Lower leg skin (tissue), 3 donors: ENCODE data around the gene ARHGEF11.

Experiments used
- CTCF ChIP-seq, 3 donors: fragments of 450-650 bp; IDR thresholded peaks; one replicate each; pipeline ENCODE4 v1.5.1; 2016; ENCODE audit warnings: antibody characterized with exemption in 3 of 3, mild to moderate bottlenecking in 3 of 3, moderate library complexity in 2 of 3
- POLR2A ChIP-seq, 2 donors: fragments of 450-650 bp; IDR thresholded peaks; one replicate each; pipeline ENCODE4 v1.6.1; 2016 to 2017; ENCODE audit warnings: antibody characterized with exemption in 2 of 2, mild to moderate bottlenecking in 1 of 2, moderate library complexity in 1 of 2

GRCh38 chr1:156906206-156906906 lies 139.2 kb downstream of the ARHGEF11 start:
- TF ChIP-seq CTCF (IDR thresholded peaks at IDR 0.05) (no peak), POLR2A (IDR thresholded peaks at IDR 0.05) (no peak)
